Measurements from ENCODE around the gene DOC2B. TPM values are rescaled to one million over a fixed set of nuclear protein-coding genes. Genes with fewer than 3 reads are reported as not detected.

Gene DOC2B
- total and polyA plus RNA-seq, 12 donors: 2.6 to 15.7 (median 5.9) TPM

GRCh38 chr17:149897-150584 is 31.4 kb downstream of the DOC2B start:
- Histone ChIP-seq H3K36me3 (replicated peaks in 1 of 2) (no peaks in the 10 kb centered on the region), H3K9me3 (replicated peaks in 1 of 3) (no peaks in the 10 kb centered on the region), H3K4me1 (replicated peaks in 1 of 2) (no peaks in the 10 kb centered on the region), H3K27ac (no peak overlapping the region), H3K4me3 (no peak overlapping the region), H3K27me3 (no peaks in the 10 kb centered on the region)
- 82 to 86% (median 85%) methylated on average over 8 to 9 of the region's 9 CpGs for WGBS, 4 donors
- TF ChIP-seq CTCF (IDR thresholded peaks at IDR 0.05): no peak
- no peak for TF ChIP-seq POLR2A (IDR thresholded peaks at IDR 0.05)
- peak in 6 of 7 donors; percentile 2 to 45 (median 9) for DNase-seq
- intact Hi-C loops (cut with DNase I): no loop called here

GRCh38 chr17:149231-149630 is 32.2 kb downstream of the DOC2B start:
- H3K4me3 ChIP-seq: no peak overlapping the region
- no peaks in the 10 kb centered on the region for H3K27me3 ChIP-seq
- intact Hi-C loops (cut with DNase I): no loop called here
- H3K4me1 ChIP-seq (replicated peaks in 1 of 2): no peaks in the 10 kb centered on the region
- DNase-seq: peak in 4 of 7 donors; percentile 3 to 14 (median 7)
- TF ChIP-seq POLR2A (IDR thresholded peaks at IDR 0.05) (no peak), CTCF (IDR thresholded peaks at IDR 0.05) (no peak)
- no peaks in the 10 kb centered on the region for H3K9me3 ChIP-seq (replicated peaks in 1 of 3)
- 87 to 91% (median 90%) methylated on average over 7 of the region's 7 CpGs for whole genome bisulfite sequencing, 4 donors
- no peak overlapping the region for H3K27ac ChIP-seq
- H3K36me3 ChIP-seq (replicated peaks in 1 of 2): no peaks in the 10 kb centered on the region

- Histone ChIP-seq H3K9me3 (replicated peaks in 1 of 3) (no peaks in the 10 kb centered on the region), H3K4me1 (replicated peaks in 1 of 2) (no peaks in the 10 kb centered on the region), H3K4me3 (no peak overlapping the region), H3K27me3 (no peaks in the 10 kb centered on the region), H3K27ac (no peak overlapping the region), H3K36me3 (replicated peaks in 1 of 2) (no peaks in the 10 kb centered on the region)
- 79 to 86% (median 81%) methylated on average over 10 to 11 of the region's 11 CpGs for WGBS, 4 donors
- intact Hi-C loops (cut with DNase I): no loop called here
- peak in 4 of 7 donors; percentile 0 to 46 (median 12) for DNase-seq
- TF ChIP-seq POLR2A (IDR thresholded peaks at IDR 0.05) (no peak), CTCF (IDR thresholded peaks at IDR 0.05) (no peak)
Measured at GRCh38 chr17:148757-149156, 32.7 kb downstream of the DOC2B start.

- H3K9me3 ChIP-seq (replicated peaks in 1 of 3): no peaks in the 10 kb centered on the region
- no peaks in the 10 kb centered on the region for H3K27me3 ChIP-seq
- WGBS, 4 donors: 84 to 91% (median 88%) methylated on average over 16 to 17 of the region's 17 CpGs
- H3K4me3 ChIP-seq: no peak overlapping the region
- H3K36me3 ChIP-seq (replicated peaks in 1 of 2): no peaks in the 10 kb centered on the region
- no peaks in the 10 kb centered on the region for H3K4me1 ChIP-seq (replicated peaks in 1 of 2)
- no peak overlapping the region for H3K27ac ChIP-seq
- TF ChIP-seq CTCF (IDR thresholded peaks at IDR 0.05) (no peak), POLR2A (IDR thresholded peaks at IDR 0.05) (no peak)
- intact Hi-C loops (cut with DNase I): no loop called here
- peak in 6 of 7 donors; percentile 6 to 36 (median 12) for DNase-seq
Measured at GRCh38 chr17:147796-148740, 33.4 kb downstream of the DOC2B start.
